ENCODE measurements around the gene CCDC191. TPM values are rescaled to one million over a fixed set of nuclear protein-coding genes. Genes with fewer than 3 reads are reported as not detected.
A peak's percentile ranks its signal among the peaks of the same experiment; 100 is the strongest.

The CCDC191 gene
- total RNA-seq, 1 donor from 2014 or later: 4.9 TPM

DNA sequence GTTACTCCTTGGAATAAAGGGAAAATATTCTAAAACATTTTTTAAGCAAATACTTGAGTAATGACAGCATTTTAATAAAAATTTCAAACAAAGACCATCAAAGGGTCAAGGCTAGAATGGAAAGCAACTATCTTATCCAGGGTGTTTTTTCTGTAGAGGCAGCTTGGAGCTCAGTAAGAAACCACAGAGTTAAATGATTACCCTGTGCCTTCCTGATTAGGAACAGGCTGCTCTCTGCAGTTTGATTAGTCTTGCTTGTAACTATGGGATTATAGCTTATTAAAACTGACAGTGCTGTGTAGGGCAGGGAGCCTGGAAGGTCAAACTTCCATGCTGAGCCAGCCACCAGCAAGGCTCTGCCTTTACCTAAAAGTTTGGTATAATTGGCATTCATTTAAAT, 33.3 kb upstream of the CCDC191 start:
- peaks cover 37% of the 10 kb centered on the region for H3K4me1 Mint-ChIP-seq
- H3K27ac ChIP-seq: no peak overlapping the region

DNA sequence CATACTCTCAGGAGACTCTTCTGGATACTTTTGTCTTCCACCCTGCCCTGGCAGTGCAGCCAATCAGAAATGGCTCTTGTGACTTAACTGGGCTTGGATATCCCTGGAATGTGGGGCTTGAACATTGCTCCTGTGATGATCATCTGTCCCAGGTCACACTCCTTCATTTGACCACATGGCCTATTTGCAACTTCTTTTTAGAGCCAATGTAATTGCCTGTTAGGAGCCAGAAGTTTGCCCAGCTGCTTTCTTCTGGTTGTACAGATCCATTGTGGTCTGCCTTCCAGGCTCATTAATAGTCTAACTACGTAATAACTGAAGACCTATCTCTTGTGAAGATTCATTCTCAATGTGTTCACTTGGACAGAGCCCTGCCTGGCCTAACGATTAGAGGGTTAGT, 30.0 kb upstream of the CCDC191 start:
- Histone ChIP-seq H3K4me3 (no peak overlapping the region), H3K27ac (no peak overlapping the region), H4K20me1 (ENCODE audit: low read depth) (no peaks in the 10 kb centered on the region), H3K4me2 (no peak overlapping the region), H3K9me3 (ENCODE audit: low read depth) (no peaks in the 10 kb centered on the region), H3K36me3 (peaks cover 25% of the 10 kb centered on the region), H3F3A (ENCODE audit: low read depth) (peaks cover 17% of the 10 kb centered on the region), H3K27me3 (no peaks in the 10 kb centered on the region), H2AFZ (replicated peaks) (no peak overlapping the region), H3K9ac (no peak overlapping the region), H3K79me2 (ENCODE audit: low read depth) (no peaks in the 10 kb centered on the region), H3K4me1 (peaks cover 16% of the 10 kb centered on the region)
- peaks cover 6% of the 10 kb centered on the region for H3K9me3 Mint-ChIP-seq
- H3K4me1 Mint-ChIP-seq: peaks cover 15% of the 10 kb centered on the region
- no peak overlapping the region for H3K27ac Mint-ChIP-seq
- peaks cover 4% of the 10 kb centered on the region for H3K27me3 Mint-ChIP-seq (ENCODE audit: insufficient read depth, low read depth)
- H3K4me3 Mint-ChIP-seq: no peak overlapping the region
- TF ChIP-seq EZH2phosphoT487 (IDR thresholded peaks at IDR 0.05): no peak
- TF ChIP-seq, protein P1, sequence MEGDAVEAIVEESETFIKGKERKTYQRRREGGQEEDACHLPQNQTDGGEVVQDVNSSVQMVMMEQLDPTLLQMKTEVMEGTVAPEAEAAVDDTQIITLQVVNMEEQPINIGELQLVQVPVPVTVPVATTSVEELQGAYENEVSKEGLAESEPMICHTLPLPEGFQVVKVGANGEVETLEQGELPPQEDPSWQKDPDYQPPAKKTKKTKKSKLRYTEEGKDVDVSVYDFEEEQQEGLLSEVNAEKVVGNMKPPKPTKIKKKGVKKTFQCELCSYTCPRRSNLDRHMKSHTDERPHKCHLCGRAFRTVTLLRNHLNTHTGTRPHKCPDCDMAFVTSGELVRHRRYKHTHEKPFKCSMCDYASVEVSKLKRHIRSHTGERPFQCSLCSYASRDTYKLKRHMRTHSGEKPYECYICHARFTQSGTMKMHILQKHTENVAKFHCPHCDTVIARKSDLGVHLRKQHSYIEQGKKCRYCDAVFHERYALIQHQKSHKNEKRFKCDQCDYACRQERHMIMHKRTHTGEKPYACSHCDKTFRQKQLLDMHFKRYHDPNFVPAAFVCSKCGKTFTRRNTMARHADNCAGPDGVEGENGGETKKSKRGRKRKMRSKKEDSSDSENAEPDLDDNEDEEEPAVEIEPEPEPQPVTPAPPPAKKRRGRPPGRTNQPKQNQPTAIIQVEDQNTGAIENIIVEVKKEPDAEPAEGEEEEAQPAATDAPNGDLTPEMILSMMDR (IDR thresholded peaks at IDR 0.05): no peak
- TF ChIP-seq EZH2 (IDR thresholded peaks at IDR 0.05): no peak
- no peak for DNase-seq (ENCODE audit: low spot score)
- H3K36me3 Mint-ChIP-seq: peaks cover 38% of the 10 kb centered on the region

More for the DNA sequence above, 33.3 kb upstream of the CCDC191 start:
- Histone ChIP-seq H3K4me3 (no peak overlapping the region), H3K9ac (no peak overlapping the region), H3F3A (ENCODE audit: low read depth) (peaks cover 21% of the 10 kb centered on the region), H2AFZ (replicated peaks) (no peak overlapping the region), H4K20me1 (ENCODE audit: low read depth) (no peaks in the 10 kb centered on the region), H3K79me2 (ENCODE audit: low read depth) (no peaks in the 10 kb centered on the region), H3K4me1 (peaks cover 24% of the 10 kb centered on the region), H3K27me3 (no peaks in the 10 kb centered on the region), H3K36me3 (peaks cover 18% of the 10 kb centered on the region), H3K4me2 (peak overlapping the region; percentile 31), H3K9me3 (ENCODE audit: low read depth) (no peaks in the 10 kb centered on the region)
- DNase-seq (ENCODE audit: low spot score): no peak
- H3K27ac Mint-ChIP-seq: no peak overlapping the region
- TF ChIP-seq, protein P1 (IDR thresholded peaks at IDR 0.05): no peak
- TF ChIP-seq EZH2 (IDR thresholded peaks at IDR 0.05): no peak
- no peak for TF ChIP-seq EZH2phosphoT487 (IDR thresholded peaks at IDR 0.05)
- peaks cover 4% of the 10 kb centered on the region for H3K27me3 Mint-ChIP-seq (ENCODE audit: insufficient read depth, low read depth)
- peaks cover 6% of the 10 kb centered on the region for H3K9me3 Mint-ChIP-seq
- H3K36me3 Mint-ChIP-seq: peaks cover 24% of the 10 kb centered on the region
- H3K4me3 Mint-ChIP-seq: no peak overlapping the region

DNA sequence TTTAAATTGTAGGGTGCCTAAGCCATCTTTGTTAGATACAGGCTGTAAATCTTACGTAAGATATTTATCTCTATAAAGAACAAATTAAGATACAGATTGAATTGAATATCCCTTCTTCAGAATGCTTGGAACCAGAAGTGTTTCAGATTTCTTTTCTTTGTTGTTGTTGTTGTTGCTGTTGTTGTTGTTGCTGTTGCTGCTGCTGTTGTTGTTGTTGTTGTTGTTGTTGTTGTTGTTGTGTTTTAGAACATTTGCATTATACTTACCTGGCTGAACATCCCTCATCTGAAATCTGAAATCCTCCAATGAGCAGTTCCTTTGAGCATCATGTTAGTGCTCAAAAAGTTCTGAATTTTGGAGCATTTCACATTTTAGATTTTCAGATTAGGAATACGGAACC, 26.8 kb upstream of the CCDC191 start:
- H3K9me3 Mint-ChIP-seq: peaks cover 6% of the 10 kb centered on the region
- no peak for TF ChIP-seq EZH2 (IDR thresholded peaks at IDR 0.05)
- TF ChIP-seq, protein P1 (IDR thresholded peaks at IDR 0.05): no peak
- no peak for TF ChIP-seq EZH2phosphoT487 (IDR thresholded peaks at IDR 0.05)
- no peak overlapping the region for H3K27ac Mint-ChIP-seq
- peaks cover 24% of the 10 kb centered on the region for H3K36me3 ChIP-seq
- H3K27ac ChIP-seq: no peak overlapping the region
- DNase-seq (ENCODE audit: low spot score): no peak
- peaks cover 47% of the 10 kb centered on the region for H3K36me3 Mint-ChIP-seq
- H3K4me2 ChIP-seq: no peak overlapping the region
- H2AFZ ChIP-seq (replicated peaks): no peak overlapping the region
- H3K79me2 ChIP-seq (ENCODE audit: low read depth): no peaks in the 10 kb centered on the region
- H3K9ac ChIP-seq: no peak overlapping the region
- H3K4me1 ChIP-seq: no peaks in the 10 kb centered on the region
- H3K4me1 Mint-ChIP-seq: no peaks in the 10 kb centered on the region
- H3K4me3 ChIP-seq: no peak overlapping the region
- H3K27me3 ChIP-seq: no peaks in the 10 kb centered on the region
- H3K27me3 Mint-ChIP-seq (ENCODE audit: insufficient read depth, low read depth): no peaks in the 10 kb centered on the region
- no peak overlapping the region for H3K4me3 Mint-ChIP-seq
- H3F3A ChIP-seq (ENCODE audit: low read depth): no peaks in the 10 kb centered on the region
- no peaks in the 10 kb centered on the region for H3K9me3 ChIP-seq (ENCODE audit: low read depth)
- H4K20me1 ChIP-seq (ENCODE audit: low read depth): no peaks in the 10 kb centered on the region

All from neural progenitor cell (in vitro differentiated cells).